ENCODE results near the gene CHN2.

CHN2 gene

DNA sequence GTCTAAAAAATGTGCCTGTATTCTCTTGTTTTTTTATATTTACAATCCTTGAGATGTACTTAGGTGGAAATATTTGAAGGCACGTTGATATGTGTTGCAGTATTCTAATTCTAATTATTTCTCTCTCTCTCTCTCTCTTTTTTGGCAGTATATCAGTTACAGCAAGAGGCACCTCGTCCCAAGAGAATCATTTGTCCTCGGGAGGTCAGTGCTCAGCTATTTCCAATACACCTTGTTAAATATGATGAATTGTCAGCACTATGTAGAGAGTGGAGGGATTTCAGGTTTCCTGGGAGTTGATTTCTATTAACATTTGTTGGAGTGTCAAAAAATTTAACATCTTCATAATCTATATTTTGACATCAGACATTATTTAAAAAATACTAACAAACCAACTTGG is 173.2 kb downstream of the CHN2 start:
- no peaks in the 10 kb centered on the region for H3K36me3 Mint-ChIP-seq
- no peaks in the 10 kb centered on the region for H3K27me3 Mint-ChIP-seq
- no peak for ATAC-seq
- H3K4me3 Mint-ChIP-seq = no peak overlapping the region
- no peak overlapping the region for H3K27ac Mint-ChIP-seq
- H3K9me3 Mint-ChIP-seq = no peaks in the 10 kb centered on the region
- H3K4me1 Mint-ChIP-seq = no peaks in the 10 kb centered on the region

- Mint-ChIP-seq H3K9me3 (no peaks in the 10 kb centered on the region), H3K4me1 (no peaks in the 10 kb centered on the region), H3K27ac (no peak overlapping the region), H3K4me3 (no peak overlapping the region), H3K27me3 (no peaks in the 10 kb centered on the region), H3K36me3 (no peaks in the 10 kb centered on the region)
- ATAC-seq = no peak
Measured at GRCh38 chr7:29369909-29370488, 175.4 kb downstream of the CHN2 start.

- Mint-ChIP-seq H3K4me1 (no peaks in the 10 kb centered on the region), H3K4me3 (no peak overlapping the region), H3K27ac (no peak overlapping the region), H3K27me3 (no peaks in the 10 kb centered on the region), H3K9me3 (no peaks in the 10 kb centered on the region), H3K36me3 (no peaks in the 10 kb centered on the region)
- ATAC-seq = no peak
Measured at GRCh38 chr7:29370531-29371314, 176.1 kb downstream of the CHN2 start.

GRCh38 chr7:29371472-29371871 is 176.9 kb downstream of the CHN2 start:
- H3K27me3 Mint-ChIP-seq = no peaks in the 10 kb centered on the region
- peak; percentile 39 for ATAC-seq
- H3K36me3 Mint-ChIP-seq = no peaks in the 10 kb centered on the region
- no peaks in the 10 kb centered on the region for H3K4me1 Mint-ChIP-seq
- H3K4me3 Mint-ChIP-seq = no peak overlapping the region
- no peaks in the 10 kb centered on the region for H3K9me3 Mint-ChIP-seq
- no peak overlapping the region for H3K27ac Mint-ChIP-seq

- H3K27me3 Mint-ChIP-seq = no peaks in the 10 kb centered on the region
- no peaks in the 10 kb centered on the region for H3K9me3 Mint-ChIP-seq
- H3K4me1 Mint-ChIP-seq = no peaks in the 10 kb centered on the region
- no peak overlapping the region for H3K27ac Mint-ChIP-seq
- no peak for ATAC-seq
- H3K36me3 Mint-ChIP-seq = no peaks in the 10 kb centered on the region
- H3K4me3 Mint-ChIP-seq = no peak overlapping the region
Measured at GRCh38 chr7:29372351-29373090, 177.9 kb downstream of the CHN2 start.

DNA sequence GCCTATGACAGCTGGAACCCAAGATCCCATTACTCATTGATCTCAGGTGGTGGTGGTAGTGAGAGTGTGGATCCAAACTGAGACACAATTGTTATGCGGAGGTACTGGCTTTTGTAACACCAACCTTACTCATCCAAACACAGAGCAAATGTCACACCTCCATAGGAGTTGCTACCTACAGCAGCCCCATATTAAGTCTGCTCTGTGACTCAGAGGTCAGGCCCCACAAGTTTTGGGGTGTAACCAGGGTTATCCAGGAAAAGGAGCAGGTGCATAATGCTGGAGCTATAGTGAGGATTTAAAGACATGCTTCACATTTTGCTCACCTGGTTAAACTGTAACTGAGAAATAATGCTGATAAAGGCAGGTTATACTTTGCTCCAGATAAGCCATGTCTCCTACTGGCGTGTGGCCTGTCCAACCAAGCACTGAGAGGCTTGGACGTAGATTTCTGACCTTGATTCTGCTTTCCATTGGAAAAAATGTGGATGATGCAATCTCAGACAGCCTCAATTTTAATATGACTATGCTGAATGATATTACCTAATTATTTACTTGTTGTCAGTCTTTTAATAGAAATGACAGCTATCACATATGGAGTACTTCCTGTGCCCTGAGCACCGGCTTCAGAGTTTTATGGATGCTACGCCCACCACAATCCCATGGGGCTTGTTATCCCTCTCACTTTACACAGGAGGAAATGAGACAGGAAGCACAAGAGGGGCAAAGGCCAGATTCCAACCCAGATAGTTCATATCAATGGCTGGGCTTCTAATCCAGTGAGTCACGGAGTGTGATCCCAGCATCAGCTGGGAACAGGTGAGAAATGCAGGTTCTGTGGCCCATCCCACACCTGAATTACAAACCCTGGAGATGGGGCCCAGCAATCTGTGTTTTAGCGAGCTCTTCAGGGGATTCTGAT is 181.3 kb downstream of the CHN2 start:
- no peaks in the 10 kb centered on the region for H3K36me3 Mint-ChIP-seq
- no peak overlapping the region for H3K4me3 Mint-ChIP-seq
- H3K4me1 Mint-ChIP-seq = no peaks in the 10 kb centered on the region
- no peak overlapping the region for H3K27ac Mint-ChIP-seq
- no peak for ATAC-seq
- peaks cover 13% of the 10 kb centered on the region for H3K27me3 Mint-ChIP-seq
- H3K9me3 Mint-ChIP-seq = no peaks in the 10 kb centered on the region

GRCh38 chr7:29377718-29378117 is 183.1 kb downstream of the CHN2 start:
- no peak for ATAC-seq
- H3K27me3 Mint-ChIP-seq = peaks cover 21% of the 10 kb centered on the region
- H3K4me3 Mint-ChIP-seq = no peak overlapping the region
- no peaks in the 10 kb centered on the region for H3K9me3 Mint-ChIP-seq
- no peaks in the 10 kb centered on the region for H3K4me1 Mint-ChIP-seq
- no peak overlapping the region for H3K27ac Mint-ChIP-seq
- no peaks in the 10 kb centered on the region for H3K36me3 Mint-ChIP-seq

DNA sequence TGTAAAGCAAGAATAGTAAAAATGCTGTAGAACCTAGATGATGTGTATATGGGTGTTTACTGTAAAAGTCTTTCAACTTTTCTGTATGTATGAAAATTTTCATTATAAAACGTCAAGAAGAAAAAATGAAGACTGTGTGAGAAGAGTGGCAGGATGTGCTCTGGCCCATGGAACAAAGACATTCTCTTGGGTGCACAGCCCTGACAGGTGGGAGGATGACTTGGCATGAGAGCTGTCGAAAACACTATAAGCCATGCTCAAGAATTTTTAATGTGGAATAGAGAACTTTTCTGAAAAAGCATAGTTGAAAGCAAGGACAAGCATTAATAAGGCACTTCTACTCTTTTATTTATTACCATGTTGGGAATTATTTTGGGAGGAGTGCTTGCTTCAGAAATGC is 185.0 kb downstream of the CHN2 start:
- no peaks in the 10 kb centered on the region for H3K4me1 Mint-ChIP-seq
- H3K27me3 Mint-ChIP-seq = peaks cover 21% of the 10 kb centered on the region
- no peaks in the 10 kb centered on the region for H3K9me3 Mint-ChIP-seq
- H3K4me3 Mint-ChIP-seq = no peak overlapping the region
- ATAC-seq = no peak
- H3K36me3 Mint-ChIP-seq = no peaks in the 10 kb centered on the region
- H3K27ac Mint-ChIP-seq = no peak overlapping the region

DNA sequence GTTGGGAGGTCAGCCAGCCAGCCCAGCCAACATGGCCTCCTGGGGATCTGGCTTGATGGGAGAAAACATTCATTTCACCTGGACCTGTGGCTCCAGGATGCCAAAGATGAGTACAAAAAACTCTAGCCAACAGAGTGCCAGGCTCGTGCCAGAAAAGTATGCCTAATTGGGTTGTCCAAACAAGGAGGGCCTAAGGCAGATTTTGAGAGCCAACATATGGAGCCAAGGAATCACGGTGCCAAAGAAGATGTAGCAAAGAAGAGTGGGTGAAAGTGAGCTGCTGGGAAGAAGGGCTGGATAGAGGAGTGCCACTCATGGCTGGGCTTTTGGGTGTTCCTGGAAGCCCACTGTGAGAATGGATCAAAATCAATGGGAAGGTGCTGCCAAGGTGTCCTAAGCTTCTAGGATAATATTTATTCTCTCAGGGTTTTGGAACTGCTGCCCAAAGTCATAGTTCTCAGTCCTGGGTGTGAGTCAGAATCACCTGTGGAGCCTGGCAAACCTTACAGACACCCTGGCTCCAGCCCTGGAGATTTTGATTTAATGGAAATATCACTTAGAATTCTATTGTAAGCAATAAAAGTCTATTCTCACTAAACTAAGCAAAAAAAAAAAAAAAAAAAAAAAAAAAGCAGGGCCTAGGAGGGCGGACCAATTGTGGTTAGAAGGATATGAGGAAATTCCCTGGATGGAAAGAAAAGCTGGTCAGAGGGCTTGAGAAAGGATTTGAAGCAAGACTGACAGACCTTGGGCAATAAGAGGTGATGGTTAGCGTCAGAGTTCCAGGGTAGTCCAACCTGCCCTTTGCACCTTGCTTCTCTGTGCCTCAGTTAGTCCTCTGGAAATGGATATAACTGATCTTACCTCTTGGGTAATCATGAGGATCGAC is 186.9 kb downstream of the CHN2 start:
- no peaks in the 10 kb centered on the region for H3K4me1 Mint-ChIP-seq
- no peak overlapping the region for H3K4me3 Mint-ChIP-seq
- no peaks in the 10 kb centered on the region for H3K36me3 Mint-ChIP-seq
- no peak overlapping the region for H3K27ac Mint-ChIP-seq
- H3K27me3 Mint-ChIP-seq = peaks cover 21% of the 10 kb centered on the region
- ATAC-seq = no peak
- H3K9me3 Mint-ChIP-seq = no peaks in the 10 kb centered on the region

DNA sequence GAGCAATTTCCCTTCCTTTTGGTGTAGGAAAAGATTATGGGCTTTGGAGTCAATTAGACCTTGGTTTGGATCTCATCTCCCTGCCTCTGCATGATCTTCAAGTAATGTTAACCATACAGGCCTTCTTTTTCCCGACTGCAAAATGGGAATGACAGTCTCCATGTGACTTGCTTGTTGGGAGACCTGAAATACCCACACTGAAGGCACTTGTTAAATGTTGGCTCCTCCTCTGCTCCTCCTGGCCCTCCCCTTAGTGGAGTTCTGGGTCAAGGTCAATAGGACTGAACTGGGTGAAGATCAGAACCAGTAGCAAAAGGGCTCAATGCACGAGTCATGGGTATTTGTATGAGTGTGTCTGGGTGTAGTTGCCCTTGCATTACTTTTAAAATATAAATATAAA is 189.7 kb downstream of the CHN2 start:
- no peak overlapping the region for H3K27ac Mint-ChIP-seq
- H3K36me3 Mint-ChIP-seq = no peaks in the 10 kb centered on the region
- no peak for ATAC-seq
- no peaks in the 10 kb centered on the region for H3K4me1 Mint-ChIP-seq
- H3K27me3 Mint-ChIP-seq = peaks cover 18% of the 10 kb centered on the region
- no peak overlapping the region for H3K4me3 Mint-ChIP-seq
- H3K9me3 Mint-ChIP-seq = no peaks in the 10 kb centered on the region

DNA sequence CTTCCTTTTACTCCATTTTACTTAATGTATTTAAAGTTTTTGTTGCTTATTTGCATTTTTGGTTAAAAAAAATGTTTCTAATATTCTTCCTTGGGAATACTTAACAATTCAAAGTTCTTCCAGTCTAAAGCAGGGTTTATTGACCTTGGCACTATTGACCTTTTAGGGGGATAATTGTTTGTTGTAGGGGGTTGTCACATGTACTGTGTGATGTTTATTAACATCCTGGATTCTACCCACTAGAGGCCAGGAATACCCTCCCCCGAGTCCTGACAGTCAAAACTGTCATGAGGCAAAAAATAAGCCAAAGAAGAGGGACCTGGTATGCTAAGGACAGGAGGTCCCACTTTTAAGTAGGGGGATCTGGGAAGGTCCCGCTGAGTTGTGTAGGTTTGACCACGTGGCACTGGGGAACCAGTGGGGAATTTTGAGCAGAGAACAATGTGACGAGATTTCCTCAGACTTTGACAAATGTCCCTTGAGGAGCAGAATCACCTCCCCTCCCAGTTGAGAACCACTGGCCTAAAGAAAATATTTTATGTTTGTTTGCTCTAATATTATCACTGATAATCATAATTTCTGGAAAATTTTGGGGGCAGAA is 190.7 kb downstream of the CHN2 start:
- Mint-ChIP-seq H3K4me1 (no peaks in the 10 kb centered on the region), H3K9me3 (no peaks in the 10 kb centered on the region), H3K27ac (no peak overlapping the region), H3K27me3 (peaks cover 14% of the 10 kb centered on the region), H3K4me3 (no peak overlapping the region), H3K36me3 (no peaks in the 10 kb centered on the region)
- no peak for ATAC-seq

- Mint-ChIP-seq H3K27ac (no peak overlapping the region), H3K36me3 (no peaks in the 10 kb centered on the region), H3K4me3 (no peak overlapping the region), H3K9me3 (no peaks in the 10 kb centered on the region), H3K4me1 (no peaks in the 10 kb centered on the region), H3K27me3 (peaks cover 4% of the 10 kb centered on the region)
- no peak for ATAC-seq
Measured at GRCh38 chr7:29386196-29386765, 191.7 kb downstream of the CHN2 start.

GRCh38 chr7:29391262-29391661 is 196.7 kb downstream of the CHN2 start:
- H3K4me1 Mint-ChIP-seq = no peaks in the 10 kb centered on the region
- H3K27me3 Mint-ChIP-seq = peaks cover 13% of the 10 kb centered on the region
- H3K36me3 Mint-ChIP-seq = no peaks in the 10 kb centered on the region
- H3K9me3 Mint-ChIP-seq = no peaks in the 10 kb centered on the region
- no peak overlapping the region for H3K27ac Mint-ChIP-seq
- ATAC-seq = no peak
- H3K4me3 Mint-ChIP-seq = no peak overlapping the region

DNA sequence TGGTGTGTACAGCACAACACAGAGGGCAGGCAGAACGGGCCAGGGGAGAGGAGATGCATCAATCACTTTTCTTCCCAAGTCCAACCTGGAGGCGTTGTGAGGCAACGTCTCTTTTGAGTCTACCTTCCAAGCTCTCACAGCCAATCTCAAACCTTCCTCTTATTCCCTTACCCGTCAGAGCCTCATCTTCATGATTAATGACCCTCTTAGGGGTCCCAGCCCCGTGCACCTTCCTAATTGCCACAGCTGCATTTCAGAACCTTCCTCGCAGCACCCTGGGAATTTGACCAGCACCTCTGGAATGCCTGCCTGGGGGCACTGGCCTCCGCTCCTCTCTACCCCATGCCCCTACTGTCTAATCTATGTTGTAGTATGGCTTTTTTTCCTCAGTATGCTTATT is 199.7 kb downstream of the CHN2 start:
- H3K4me3 Mint-ChIP-seq = no peak overlapping the region
- H3K9me3 Mint-ChIP-seq = no peaks in the 10 kb centered on the region
- no peaks in the 10 kb centered on the region for H3K36me3 Mint-ChIP-seq
- no peaks in the 10 kb centered on the region for H3K4me1 Mint-ChIP-seq
- no peak for ATAC-seq
- peaks cover 34% of the 10 kb centered on the region for H3K27me3 Mint-ChIP-seq
- no peak overlapping the region for H3K27ac Mint-ChIP-seq

All from stimulated activated memory B cell treated with anti-CD40 and anti-IgM and Interleukin-4, amounts not matched to agents 10 μg/mL and 1 μg/mL and 100 μg/mL, for 72 hours (primary cell).